PFSK-1 (cell line): Measurements from ENCODE around the gene CYTH4.

Experiments used
- POLR2AphosphoS5 ChIP-seq: IDR thresholded peaks from 2 replicates; pipeline ENCODE4 v1.6.1; 2012; ENCODE audit warnings: low read depth, mild to moderate bottlenecking, control low read depth, low read length, moderate library complexity
- SIN3A ChIP-seq: IDR thresholded peaks from 2 replicates; pipeline ENCODE4 v1.6.1; 2012; ENCODE audit warnings: mild to moderate bottlenecking, low read length, moderate library complexity, borderline replicate concordance; ENCODE audit not compliant: insufficient read depth
- TAF1 ChIP-seq: IDR thresholded peaks from 2 replicates; pipeline ENCODE4 v1.6.1; 2012; ENCODE audit warnings: low read length, control low read depth, borderline replicate concordance; ENCODE audit not compliant: insufficient read depth

DNA sequence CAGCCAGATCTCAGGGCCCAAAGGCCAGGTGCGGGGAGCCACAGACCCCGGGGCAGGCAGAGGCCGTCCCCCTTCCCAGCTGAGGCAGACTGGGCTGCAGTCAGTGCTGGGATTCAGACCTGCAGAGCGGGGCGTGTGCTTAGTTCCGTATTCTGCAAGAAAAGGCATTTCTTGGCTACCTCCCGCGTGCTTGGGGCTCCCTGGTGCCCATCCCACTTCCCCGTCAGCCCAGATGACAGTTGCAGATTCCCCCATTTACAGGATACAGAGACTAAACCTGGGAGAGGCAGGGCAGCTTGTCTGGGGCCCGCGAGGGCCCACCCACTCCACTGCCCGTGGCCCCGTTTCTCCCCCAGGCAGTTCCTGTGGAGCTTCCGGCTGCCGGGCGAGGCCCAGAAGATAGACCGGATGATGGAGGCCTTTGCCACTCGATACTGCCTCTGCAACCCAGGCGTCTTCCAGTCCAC lies 18.3 kb downstream of the CYTH4 start:
- TF ChIP-seq TAF1, result no peak
- TF ChIP-seq POLR2AphosphoS5, result no peak
- no peak for TF ChIP-seq SIN3A
